ENCODE data around the gene OVAAL. TPM values are rescaled to one million over a fixed set of nuclear protein-coding genes. Genes with fewer than 3 reads are reported as not detected.
A peak's percentile ranks its signal among the peaks of the same experiment; 100 is the strongest.

The OVAAL gene
- total and polyA plus RNA-seq, 2 donors (not counting 1 experiment from before 2014, with no cell fraction given): not detected

DNA sequence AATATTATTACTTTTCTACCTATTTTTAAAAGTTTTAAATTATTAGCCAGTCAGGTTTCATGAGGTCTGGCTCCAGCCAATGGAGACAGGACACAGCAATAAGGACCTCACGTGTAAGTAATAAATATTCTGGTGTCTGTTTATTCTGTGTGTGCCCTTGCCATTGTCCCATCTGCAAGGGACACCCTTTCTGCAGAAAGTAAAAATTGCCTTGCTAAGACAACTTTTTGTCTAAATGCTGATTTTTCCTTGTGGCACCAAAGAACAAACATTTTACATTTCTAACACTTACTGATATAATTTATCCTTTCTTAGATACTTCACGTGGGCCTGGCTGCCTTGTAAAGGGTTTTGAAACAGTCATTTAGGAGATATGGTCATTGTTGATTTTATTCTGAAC, 29.4 kb downstream of the OVAAL start:
- DNase-seq (ENCODE audit: low read depth in 2 of 2): peak in 1 of 2 donors; percentile 35
- Histone ChIP-seq H3K4me1 (ENCODE audit: control insufficient read depth, extremely low read depth, insufficient read depth, low read length) (peaks cover 3% of the 10 kb centered on the region), H3K4me2 (ENCODE audit: extremely low read depth, insufficient read depth, low read length) (no peak overlapping the region), H3K79me2 (ENCODE audit: control insufficient read depth, insufficient read depth, low read length) (no peaks in the 10 kb centered on the region), H4K20me1 (ENCODE audit: control insufficient read depth, extremely low read depth, insufficient read depth, low read length) (no peaks in the 10 kb centered on the region), H2AFZ (ENCODE audit: low read length) (no peak overlapping the region), H3K4me3 (replicated peaks in 1 of 4; ENCODE audit: control extremely low read depth in 1 of 4, insufficient read depth in 1 of 4, low read depth in 3 of 4, low read length in 4 of 4) (no peak overlapping the region), H3K9ac (ENCODE audit: insufficient read depth, low read length) (no peak overlapping the region), H3K27ac (ENCODE audit: insufficient read depth, low read length) (no peak overlapping the region), H3K36me3 (ENCODE audit: control insufficient read depth, insufficient read depth, low read length) (no peaks in the 10 kb centered on the region), H3K27me3 (ENCODE audit: control insufficient read depth, insufficient read depth, low read length) (no peaks in the 10 kb centered on the region), H3K9me3 (ENCODE audit: control insufficient read depth, insufficient read depth, low read depth, low read length) (no peaks in the 10 kb centered on the region)
- TF ChIP-seq EZH2 (IDR thresholded peaks at IDR 0.05; ENCODE audit: low read length, missing control alignments): no peak
- TF ChIP-seq, protein P1, sequence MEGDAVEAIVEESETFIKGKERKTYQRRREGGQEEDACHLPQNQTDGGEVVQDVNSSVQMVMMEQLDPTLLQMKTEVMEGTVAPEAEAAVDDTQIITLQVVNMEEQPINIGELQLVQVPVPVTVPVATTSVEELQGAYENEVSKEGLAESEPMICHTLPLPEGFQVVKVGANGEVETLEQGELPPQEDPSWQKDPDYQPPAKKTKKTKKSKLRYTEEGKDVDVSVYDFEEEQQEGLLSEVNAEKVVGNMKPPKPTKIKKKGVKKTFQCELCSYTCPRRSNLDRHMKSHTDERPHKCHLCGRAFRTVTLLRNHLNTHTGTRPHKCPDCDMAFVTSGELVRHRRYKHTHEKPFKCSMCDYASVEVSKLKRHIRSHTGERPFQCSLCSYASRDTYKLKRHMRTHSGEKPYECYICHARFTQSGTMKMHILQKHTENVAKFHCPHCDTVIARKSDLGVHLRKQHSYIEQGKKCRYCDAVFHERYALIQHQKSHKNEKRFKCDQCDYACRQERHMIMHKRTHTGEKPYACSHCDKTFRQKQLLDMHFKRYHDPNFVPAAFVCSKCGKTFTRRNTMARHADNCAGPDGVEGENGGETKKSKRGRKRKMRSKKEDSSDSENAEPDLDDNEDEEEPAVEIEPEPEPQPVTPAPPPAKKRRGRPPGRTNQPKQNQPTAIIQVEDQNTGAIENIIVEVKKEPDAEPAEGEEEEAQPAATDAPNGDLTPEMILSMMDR (conservative IDR thresholded peaks at IDR 0.05 in 1 of 2, IDR thresholded peaks at IDR 0.05 in 1 of 2; ENCODE audit: low read depth in 1 of 2, low read length in 2 of 2): no peak

DNA sequence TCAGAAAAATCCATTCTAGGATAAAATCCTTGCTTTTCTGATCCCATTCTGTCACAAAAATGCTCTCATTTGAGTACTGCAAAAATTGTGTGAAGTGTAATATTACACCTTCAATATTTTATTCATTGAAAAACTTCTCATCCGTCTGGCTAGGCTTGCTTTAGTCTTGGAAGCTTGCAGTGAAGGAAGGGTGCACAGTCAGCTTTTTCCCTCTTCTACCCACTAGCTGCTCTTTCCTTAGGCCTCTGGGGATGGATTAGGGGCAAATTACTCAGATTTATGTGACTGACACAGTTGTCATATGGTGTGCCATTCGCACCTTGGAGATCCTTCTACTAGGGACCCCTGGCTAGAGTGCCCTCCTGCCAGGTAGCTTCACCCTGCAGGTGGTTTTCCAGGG, 32.1 kb downstream of the OVAAL start:
- no peaks in the 10 kb centered on the region for H3K79me2 ChIP-seq (ENCODE audit: control insufficient read depth, insufficient read depth, low read length)
- H3K4me1 ChIP-seq (ENCODE audit: control insufficient read depth, extremely low read depth, insufficient read depth, low read length): peaks cover 3% of the 10 kb centered on the region
- H3K9me3 ChIP-seq (ENCODE audit: control insufficient read depth, insufficient read depth, low read depth, low read length): no peaks in the 10 kb centered on the region
- H4K20me1 ChIP-seq (ENCODE audit: control insufficient read depth, extremely low read depth, insufficient read depth, low read length): no peaks in the 10 kb centered on the region
- H2AFZ ChIP-seq (ENCODE audit: low read length): no peak overlapping the region
- TF ChIP-seq, protein P1 (conservative IDR thresholded peaks at IDR 0.05 in 1 of 2, IDR thresholded peaks at IDR 0.05 in 1 of 2; ENCODE audit: low read depth in 1 of 2, low read length in 2 of 2): no peak
- TF ChIP-seq EZH2 (IDR thresholded peaks at IDR 0.05; ENCODE audit: low read length, missing control alignments): no peak
- no peak overlapping the region for H3K27ac ChIP-seq (ENCODE audit: insufficient read depth, low read length)
- H3K9ac ChIP-seq (ENCODE audit: insufficient read depth, low read length): no peak overlapping the region
- H3K4me3 ChIP-seq (replicated peaks in 1 of 4; ENCODE audit: control extremely low read depth in 1 of 4, insufficient read depth in 1 of 4, low read depth in 3 of 4, low read length in 4 of 4): no peak overlapping the region
- no peak overlapping the region for H3K4me2 ChIP-seq (ENCODE audit: extremely low read depth, insufficient read depth, low read length)
- DNase-seq (ENCODE audit: low read depth in 2 of 2): no peak
- H3K36me3 ChIP-seq (ENCODE audit: control insufficient read depth, insufficient read depth, low read length): no peaks in the 10 kb centered on the region
- no peaks in the 10 kb centered on the region for H3K27me3 ChIP-seq (ENCODE audit: control insufficient read depth, insufficient read depth, low read length)

DNA sequence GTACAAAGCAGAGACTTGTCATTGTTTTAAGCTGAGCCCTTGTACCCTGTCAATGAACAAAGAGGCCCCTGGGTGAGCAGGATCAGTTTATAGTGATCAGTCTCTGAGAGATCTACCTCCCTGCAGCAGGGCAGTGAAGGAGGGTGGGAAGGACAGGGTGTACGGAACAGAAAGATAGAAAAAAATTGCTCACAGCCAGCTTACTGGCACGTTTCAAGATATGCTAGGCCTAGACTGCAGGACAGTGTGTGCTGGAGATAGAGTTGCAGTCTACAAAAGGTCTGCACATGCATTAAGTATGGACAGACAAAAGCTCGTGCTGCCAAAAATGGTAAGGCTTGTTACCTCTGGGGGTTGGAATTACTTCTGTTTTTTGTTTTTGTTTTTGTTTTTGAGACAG, 34.6 kb downstream of the OVAAL start:
- no peaks in the 10 kb centered on the region for H3K36me3 ChIP-seq (ENCODE audit: control insufficient read depth, insufficient read depth, low read length)
- no peak overlapping the region for H3K4me3 ChIP-seq (replicated peaks in 1 of 4; ENCODE audit: control extremely low read depth in 1 of 4, insufficient read depth in 1 of 4, low read depth in 3 of 4, low read length in 4 of 4)
- no peaks in the 10 kb centered on the region for H3K27me3 ChIP-seq (ENCODE audit: control insufficient read depth, insufficient read depth, low read length)
- H2AFZ ChIP-seq (ENCODE audit: low read length): no peak overlapping the region
- no peak overlapping the region for H3K9ac ChIP-seq (ENCODE audit: insufficient read depth, low read length)
- no peaks in the 10 kb centered on the region for H3K4me1 ChIP-seq (ENCODE audit: control insufficient read depth, extremely low read depth, insufficient read depth, low read length)
- DNase-seq (ENCODE audit: low read depth in 2 of 2): no peak
- no peaks in the 10 kb centered on the region for H3K9me3 ChIP-seq (ENCODE audit: control insufficient read depth, insufficient read depth, low read depth, low read length)
- H4K20me1 ChIP-seq (ENCODE audit: control insufficient read depth, extremely low read depth, insufficient read depth, low read length): no peaks in the 10 kb centered on the region
- TF ChIP-seq EZH2 (IDR thresholded peaks at IDR 0.05; ENCODE audit: low read length, missing control alignments): no peak
- TF ChIP-seq, protein P1 (conservative IDR thresholded peaks at IDR 0.05 in 1 of 2, IDR thresholded peaks at IDR 0.05 in 1 of 2; ENCODE audit: low read depth in 1 of 2, low read length in 2 of 2): no peak
- H3K27ac ChIP-seq (ENCODE audit: insufficient read depth, low read length): no peak overlapping the region
- H3K4me2 ChIP-seq (ENCODE audit: extremely low read depth, insufficient read depth, low read length): no peak overlapping the region
- no peaks in the 10 kb centered on the region for H3K79me2 ChIP-seq (ENCODE audit: control insufficient read depth, insufficient read depth, low read length)

All from fibroblast of lung (primary cell).